Raji (cell line): Measurements from ENCODE around the gene PCDH9.

Experiments used
- POLR2A ChIP-seq: IDR thresholded peaks from 2 replicates; pipeline ENCODE4 v1.6.1; 2011; ENCODE audit warnings: low read depth, low read length, control low read depth; ENCODE audit not compliant: insufficient read depth

PCDH9 gene

DNA sequence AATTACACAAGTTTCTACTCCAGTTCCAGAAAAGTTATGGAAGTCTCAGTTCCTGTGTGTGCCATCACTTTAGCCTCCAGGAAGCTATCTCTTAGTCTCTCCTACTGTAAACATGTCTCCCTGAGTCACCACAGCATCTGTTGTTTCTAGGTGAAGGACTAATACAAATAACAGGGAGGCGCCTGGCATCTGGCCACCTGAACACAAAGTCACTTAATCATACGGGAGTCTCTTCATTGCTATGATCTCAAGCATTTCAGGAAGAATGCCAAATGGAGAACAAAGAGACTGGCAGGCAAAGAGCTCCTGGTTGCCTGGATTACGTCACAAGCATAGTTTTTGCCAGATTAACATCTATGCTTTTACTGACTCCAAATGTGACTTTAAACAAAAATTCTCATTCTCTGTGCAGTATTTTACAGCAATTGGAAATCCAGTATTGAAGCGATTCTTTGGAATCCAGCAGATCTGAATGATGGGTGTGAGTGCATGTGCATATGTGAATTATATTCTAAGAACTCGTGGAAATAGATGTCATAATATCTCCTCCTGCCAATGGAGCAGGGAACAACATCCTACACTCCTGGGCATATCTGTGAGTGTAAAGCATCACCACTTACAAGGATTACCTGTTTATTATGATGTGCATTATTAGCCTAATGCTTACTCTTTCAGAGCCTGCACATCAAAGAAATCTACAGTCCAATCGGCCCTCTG, 572.8 kb downstream of the PCDH9 start:
- TF ChIP-seq POLR2A: no peak

DNA sequence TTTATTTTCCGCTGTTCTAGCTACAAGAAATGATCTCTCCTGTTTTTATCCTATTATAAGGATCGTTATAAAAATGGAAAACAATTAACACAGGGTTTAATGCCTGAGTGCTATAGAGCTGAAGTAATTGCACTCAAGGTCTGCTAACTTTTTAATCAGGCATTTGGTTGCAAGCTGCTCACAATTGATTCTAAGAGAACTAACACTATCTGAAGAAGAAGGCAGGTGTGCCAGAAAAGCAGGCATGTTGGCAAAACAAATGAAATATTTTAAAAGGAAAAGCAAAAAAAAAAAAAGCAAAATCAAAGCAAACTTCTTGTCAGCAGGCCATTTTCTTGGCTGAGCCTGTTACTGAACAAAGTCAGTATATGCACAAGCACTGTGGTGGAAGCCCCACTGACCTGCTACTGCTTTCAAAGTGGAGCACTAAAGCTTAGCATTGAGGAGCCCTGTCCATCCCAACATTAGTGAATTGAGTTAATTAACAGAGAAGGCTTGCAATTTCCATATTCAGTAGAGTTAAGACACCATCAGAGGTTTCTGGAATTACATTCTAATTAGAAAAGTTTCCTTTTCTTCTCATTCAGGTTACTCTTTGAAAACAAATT, 574.2 kb downstream of the PCDH9 start:
- TF ChIP-seq POLR2A: no peak

DNA sequence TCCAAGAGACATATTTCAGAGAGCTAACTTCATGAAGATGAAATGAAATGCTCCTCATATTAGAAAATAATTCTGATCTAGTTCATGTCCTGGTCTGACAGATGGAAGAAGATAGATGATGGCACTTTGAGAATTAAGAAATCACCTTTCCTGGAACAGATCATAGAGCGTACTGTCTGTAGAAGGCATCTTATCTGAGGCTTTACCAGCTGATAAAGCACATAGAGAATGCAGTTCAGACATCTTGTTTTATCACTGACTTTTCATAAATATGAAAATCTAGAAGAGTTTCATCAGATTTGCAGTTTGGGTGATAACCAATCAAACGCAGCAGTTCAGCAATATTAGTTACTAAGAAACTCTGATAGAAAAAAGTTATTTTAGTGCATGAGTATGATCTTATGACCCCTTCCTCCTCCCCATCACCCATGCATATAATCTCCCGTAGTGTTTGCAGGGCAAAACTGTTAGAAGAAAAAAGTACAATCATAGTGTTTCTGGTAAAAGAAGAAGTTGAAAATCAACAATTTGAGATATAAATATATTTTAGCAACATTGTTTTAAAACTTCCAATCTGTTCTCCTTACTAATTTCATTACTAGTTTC, 585.2 kb downstream of the PCDH9 start:
- TF ChIP-seq POLR2A: no peak

DNA sequence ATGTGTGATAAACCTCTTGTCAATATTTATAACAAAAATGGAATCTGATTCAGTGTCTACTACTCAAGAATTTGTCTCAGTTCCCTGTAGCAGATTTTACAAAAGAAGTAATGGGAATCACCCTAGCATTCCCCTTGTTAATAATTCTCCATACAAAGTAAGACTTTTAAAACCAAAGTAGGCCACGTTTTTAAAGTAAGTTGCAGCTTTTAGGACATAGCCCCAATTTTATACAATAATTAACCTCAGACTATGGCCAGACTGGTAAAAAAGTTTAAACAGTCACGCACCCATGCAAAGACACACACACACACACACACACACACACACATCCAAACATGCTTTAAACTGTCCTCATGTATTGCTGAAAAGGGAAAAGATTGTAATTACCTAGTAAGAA, 589.9 kb downstream of the PCDH9 start:
- no peak for TF ChIP-seq POLR2A

DNA sequence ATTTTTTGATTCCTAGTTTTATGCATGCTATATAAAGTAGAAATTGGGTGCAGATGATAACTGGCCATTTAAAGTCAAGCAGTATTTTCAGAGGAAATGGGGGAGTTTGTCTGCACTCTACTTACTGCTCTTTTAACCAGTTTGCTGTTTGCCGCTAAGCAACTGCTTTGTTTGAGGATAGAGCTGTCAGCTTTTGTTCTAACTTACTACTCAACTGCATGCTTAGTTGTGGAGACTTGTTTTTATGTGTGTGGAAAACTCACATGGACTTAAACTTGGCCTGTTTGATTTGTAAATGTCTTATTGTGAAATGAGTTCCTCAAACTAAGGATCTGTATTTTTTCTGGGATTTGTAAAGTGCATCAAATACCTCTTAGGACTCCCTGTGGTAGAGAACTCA, 591.1 kb downstream of the PCDH9 start:
- TF ChIP-seq POLR2A: no peak

DNA sequence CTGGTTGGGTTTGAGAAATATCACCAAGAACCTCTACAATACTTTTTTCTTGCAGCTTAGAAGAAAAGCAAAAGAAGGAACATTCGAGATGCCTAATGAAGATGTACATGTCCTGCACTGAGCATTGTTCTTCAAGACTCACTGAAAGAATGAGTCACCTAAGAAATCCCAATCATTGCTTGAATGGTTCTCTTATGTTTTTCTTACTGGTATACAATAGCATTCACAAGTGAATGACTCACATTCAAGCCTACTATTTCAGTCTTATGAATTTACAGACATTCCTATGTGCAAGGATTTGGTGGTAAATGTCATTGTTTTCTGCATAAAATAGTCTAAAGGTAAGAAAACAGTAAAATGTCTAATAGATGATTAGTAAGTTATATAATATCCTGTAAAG, 594.6 kb downstream of the PCDH9 start:
- TF ChIP-seq POLR2A: no peak

DNA sequence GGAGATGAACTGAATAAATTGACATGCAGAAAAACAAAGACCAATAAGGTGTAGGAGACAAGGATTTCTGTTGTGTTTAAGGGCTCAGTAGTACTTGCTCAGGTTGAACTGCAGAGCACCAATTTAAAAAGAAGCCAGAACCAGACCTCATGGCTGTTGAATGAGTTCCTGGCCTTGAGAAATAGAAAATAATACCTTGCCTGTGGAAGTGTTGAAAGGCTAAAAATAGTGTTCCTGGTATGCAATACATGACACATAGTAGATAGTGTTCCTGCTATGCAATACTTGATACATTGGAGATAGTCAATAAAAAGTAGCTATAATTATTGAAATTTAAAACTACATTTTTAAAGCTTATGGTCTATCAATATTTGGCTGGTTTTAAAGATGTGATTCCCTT, 595.8 kb downstream of the PCDH9 start:
- no peak for TF ChIP-seq POLR2A

DNA sequence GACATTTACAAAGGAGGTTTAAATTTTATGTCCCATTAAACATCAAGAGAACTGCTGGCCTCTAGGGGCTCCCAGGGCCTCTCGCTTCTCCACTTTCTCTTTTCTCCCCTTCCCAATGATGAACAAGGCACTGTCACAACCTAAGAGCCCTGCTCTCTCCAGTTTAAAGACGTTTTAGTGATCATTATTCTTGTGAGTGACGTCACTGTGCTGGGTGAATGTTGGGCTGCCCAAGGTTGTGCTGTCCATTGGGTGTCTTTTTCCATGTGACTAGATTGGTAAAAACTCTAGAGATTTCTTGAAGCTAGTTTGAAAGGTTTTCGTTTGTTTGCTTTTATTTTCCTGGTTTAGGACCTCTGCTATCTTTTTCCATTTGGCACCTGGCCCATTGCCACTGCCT, 602.6 kb downstream of the PCDH9 start:
- TF ChIP-seq POLR2A: no peak

DNA sequence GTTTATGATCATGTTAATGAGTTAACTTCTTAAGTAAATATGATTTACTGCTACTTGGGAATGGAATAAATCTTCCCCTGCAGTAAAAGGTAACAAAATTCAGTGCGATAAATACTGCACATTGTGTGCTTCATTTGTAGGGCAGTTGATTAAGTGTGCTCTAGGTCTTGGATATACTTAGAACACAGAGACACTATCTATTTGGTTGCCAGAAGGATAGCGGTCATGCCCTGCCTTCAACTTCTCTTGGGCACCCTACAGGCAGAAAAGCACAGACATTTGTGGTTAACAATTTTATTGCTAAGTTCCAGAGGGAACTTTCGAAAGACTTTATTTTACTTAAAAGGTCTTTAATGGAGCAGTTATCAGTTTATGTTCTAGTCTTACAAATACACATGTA, 605.8 kb downstream of the PCDH9 start:
- no peak for TF ChIP-seq POLR2A

DNA sequence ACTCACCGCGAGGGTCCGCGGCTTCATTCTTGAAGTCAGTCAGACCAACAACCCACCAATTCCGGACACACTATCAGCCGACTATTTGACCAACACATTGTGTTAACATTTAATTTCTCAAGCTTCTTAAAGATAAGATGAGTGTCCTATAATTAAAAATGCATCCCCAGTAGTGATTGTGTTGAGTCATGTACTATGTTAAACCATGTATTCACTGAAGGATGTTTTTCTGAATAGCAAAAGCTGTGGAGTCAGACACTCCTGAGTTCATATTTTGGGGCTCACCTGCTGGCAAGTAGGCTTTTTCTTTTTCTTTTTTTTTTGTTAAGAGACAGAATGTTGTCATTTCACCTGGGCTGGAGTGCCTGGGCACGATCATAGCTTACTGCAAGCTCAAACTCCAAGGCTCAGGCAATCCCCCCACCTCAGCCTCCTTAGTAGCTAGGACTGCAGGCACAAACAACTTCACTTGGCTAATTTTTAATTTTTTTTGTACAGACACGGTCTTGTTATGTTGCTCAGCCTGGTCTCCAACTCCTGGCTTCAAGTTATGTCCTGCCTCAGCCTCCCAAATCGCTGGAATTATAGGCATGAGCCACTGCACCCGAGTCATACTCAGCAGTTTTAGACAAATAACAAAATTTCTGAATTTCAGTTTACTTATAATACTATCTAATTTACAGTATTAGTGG, 606.9 kb downstream of the PCDH9 start:
- TF ChIP-seq POLR2A: no peak

DNA sequence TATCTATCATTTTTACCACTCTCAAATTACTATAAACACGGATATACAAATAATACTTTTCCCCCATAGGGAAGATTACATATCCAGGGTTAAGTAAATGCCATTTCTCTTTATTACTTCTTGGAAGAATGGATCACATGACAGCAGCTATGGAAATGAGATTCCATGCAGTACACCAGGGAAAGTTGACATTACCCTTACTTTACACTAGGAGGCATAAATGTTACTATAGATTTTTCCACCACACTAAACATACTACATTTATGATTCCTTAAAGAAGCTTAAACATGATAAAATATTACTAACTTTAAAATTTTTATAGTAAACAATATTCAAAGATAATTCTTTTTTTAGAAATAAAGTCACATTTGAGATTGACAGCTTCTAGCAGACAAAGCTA, 611.4 kb downstream of the PCDH9 start:
- no peak for TF ChIP-seq POLR2A

DNA sequence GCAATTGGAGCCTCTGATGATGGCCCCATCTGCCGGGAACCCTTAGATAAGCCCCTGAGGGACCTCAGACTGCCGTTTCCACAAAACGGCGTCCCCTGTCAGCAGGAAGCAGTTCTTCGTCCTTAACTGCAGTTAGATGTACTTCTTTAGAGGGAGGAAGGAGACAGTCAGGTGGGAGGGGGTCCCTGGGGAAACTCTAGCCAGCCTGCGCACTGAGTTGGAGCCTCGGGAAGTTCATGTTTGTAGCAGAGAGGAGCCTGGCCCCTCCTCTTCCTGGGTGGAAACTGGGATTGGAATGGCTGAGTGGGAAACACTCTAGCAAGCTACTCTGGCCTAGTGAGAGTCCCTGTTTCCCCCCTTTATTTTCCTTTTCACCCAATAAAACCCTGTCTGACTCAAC, 612.4 kb downstream of the PCDH9 start:
- TF ChIP-seq POLR2A: no peak

DNA sequence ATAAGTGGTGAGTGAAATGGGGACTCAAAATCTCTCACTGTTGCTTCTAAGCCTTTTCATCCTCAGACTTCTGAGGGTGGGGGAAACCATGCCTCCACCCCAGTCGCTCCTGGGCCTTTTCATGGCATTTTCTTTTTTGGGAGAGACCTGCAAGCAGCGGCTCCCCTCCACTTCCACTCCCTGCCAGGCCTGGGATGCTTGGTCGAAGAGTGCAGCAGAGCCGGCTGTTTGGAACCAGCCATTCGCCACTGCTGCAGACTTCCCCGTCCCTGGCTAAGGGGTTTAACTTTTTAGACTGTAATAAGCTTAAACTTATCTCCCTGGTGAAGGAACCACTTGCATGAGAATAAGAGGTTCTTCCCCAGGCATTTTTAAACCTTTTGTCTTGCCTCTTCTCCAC, 617.2 kb downstream of the PCDH9 start:
- TF ChIP-seq POLR2A: no peak

DNA sequence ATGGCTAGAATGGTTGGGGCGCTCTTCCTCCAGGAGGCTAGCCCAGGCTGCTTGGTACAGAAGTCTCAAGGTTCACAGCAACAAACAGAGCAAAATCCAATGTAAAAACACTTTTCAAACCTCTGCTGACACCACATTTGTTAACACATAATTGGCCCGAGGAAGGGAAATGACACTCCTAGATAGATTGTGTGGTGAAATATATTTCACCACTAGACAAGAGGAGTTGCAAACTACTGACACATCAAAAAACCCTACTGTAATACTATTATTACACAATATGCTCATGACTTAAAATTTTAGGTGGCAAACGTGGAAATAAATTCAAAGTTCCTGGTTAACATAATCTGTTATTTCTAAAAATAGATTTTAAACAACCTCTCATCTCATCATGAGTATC, 643.6 kb downstream of the PCDH9 start:
- TF ChIP-seq POLR2A: no peak

DNA sequence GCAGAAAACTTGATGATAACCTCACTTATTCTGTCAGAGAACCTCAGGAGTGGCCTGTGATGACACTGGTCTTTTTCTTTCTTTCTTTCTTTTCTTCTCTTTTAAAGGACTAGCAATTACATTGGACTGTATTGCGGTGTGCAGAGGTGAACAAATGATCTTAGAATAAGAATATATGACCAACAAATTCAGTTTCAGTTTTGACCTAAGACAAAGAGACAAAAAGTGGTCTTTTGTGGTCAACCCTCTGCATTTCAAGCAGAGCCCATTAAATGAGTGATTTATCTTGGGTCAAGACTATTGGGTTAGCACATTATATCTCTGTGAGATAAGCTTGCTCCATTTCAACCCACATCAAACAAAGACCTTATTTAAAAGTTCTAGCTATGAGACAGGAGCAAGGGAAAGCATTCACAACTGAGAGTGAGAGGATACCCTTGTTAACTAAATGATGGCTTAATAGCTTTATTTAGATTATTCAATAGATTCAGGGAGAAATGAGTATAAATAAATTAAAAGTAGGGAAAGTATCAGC, 644.4 kb downstream of the PCDH9 start:
- TF ChIP-seq POLR2A: no peak

DNA sequence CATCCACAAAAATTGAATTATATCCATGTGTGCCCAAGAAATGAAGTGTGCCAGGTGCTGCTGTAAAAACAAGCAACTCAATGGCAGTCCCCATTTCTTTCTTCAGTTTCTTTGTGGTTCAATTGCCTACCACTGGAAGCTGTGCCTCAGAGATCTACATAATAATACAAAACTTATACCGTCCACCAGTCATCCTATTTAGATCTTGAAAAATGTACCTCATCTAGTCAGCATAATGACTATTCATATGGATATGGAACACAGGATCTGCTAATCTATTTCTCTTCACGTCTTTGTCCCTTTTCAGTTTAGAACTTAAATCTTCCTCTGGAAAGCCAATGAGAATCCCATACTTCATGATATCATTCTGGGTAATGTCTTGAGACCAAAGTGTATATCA, 648.5 kb downstream of the PCDH9 start:
- TF ChIP-seq POLR2A: no peak
